Stomach smooth muscle (tissue), 2 donors: ENCODE data around the gene PTPRJ.
"Not testable (repeated sequence)": the region's sequence is repeated elsewhere in the genome, so short reads cannot be mapped to it uniquely, and the experiment has no call there.

Experiments used
- H3K27ac ChIP-seq: one replicate; pipeline ENCODE4 v1.7.0; 2013; ENCODE audit warnings: mild to moderate bottlenecking, low read length, inconsistent platforms
- H3K27me3 ChIP-seq, 2 donors: one replicate each; pipeline ENCODE4 v1.7.0; 2013; ENCODE audit warnings: low read length in 2 of 2; ENCODE audit not compliant: insufficient read depth in 2 of 2, control insufficient read depth in 1 of 2
- H3K36me3 ChIP-seq, 2 donors: one replicate each; pipeline ENCODE4 v1.7.0; 2013; ENCODE audit warnings: low read length in 2 of 2; ENCODE audit not compliant: control insufficient read depth in 2 of 2, insufficient read depth in 2 of 2
- H3K4me1 ChIP-seq: one replicate; pipeline ENCODE4 v1.7.0; 2013; ENCODE audit warnings: low read length; ENCODE audit not compliant: control insufficient read depth, insufficient read depth
- H3K4me3 ChIP-seq, 2 donors: one replicate each; pipeline ENCODE4 v1.7.0; 2013; ENCODE audit warnings: low read length in 2 of 2
- H3K9ac ChIP-seq, 2 donors: one replicate each; pipeline ENCODE4 v1.7.0; 2013; ENCODE audit warnings: low read length in 2 of 2, mild to moderate bottlenecking in 1 of 2
- H3K9me3 ChIP-seq, 2 donors: one replicate each; pipeline ENCODE4 v1.7.0; 2013; ENCODE audit warnings: low read length in 2 of 2; ENCODE audit not compliant: control insufficient read depth in 2 of 2
- donor health status: healthy.
- donor health status: Pancreatic carcinoma.

PTPRJ gene

GRCh38 chr11:47980088-47980906 lies at the start of gene PTPRJ:
PTPRJ (plus strand) TSS chr11:47980559; CDS start chr11:47980913, 354 bp downstream.
- Histone ChIP-seq H3K36me3 (no peaks in the 10 kb centered on the region), H3K4me3 (peak within 1 kb of the TSS; percentile 53 to 70), H3K4me1 (peaks cover 14% of the 10 kb centered on the region), H3K27me3 (no peaks in the 10 kb centered on the region), H3K9ac (peak within 1 kb of the TSS; percentile 50 to 69), H3K27ac (peak within 1 kb of the TSS; percentile 18), H3K9me3 (no peaks in the 10 kb centered on the region)

- Histone ChIP-seq H3K9me3 (no peaks in the 10 kb centered on the region), H3K36me3 (no peaks in the 10 kb centered on the region), H3K27me3 (no peaks in the 10 kb centered on the region), H3K27ac (no peak overlapping the region), H3K4me1 (no peaks in the 10 kb centered on the region), H3K4me3 (no peak overlapping the region), H3K9ac (no peak overlapping the region)
These were observed 47.8 kb upstream of the PTPRJ start for GRCh38 chr11:47932544-47932943.

GRCh38 chr11:47933797-47934196 lies 46.6 kb upstream of the PTPRJ start:
- not testable (repeated sequence) for H3K9me3 ChIP-seq, H3K36me3 ChIP-seq, H3K27ac ChIP-seq, H3K4me3 ChIP-seq, H3K9ac ChIP-seq, H3K4me1 ChIP-seq, H3K27me3 ChIP-seq

GRCh38 chr11:47938791-47939560 lies 41.4 kb upstream of the PTPRJ start:
- H3K9me3 ChIP-seq, result no peaks in the 10 kb centered on the region
- no peak overlapping the region for H3K9ac ChIP-seq
- no peaks in the 10 kb centered on the region for H3K36me3 ChIP-seq
- H3K27me3 ChIP-seq, result no peaks in the 10 kb centered on the region
- no peaks in the 10 kb centered on the region for H3K4me1 ChIP-seq
- H3K4me3 ChIP-seq, result no peak overlapping the region
- no peak overlapping the region for H3K27ac ChIP-seq

- H3K27me3 ChIP-seq, result no peaks in the 10 kb centered on the region
- no peaks in the 10 kb centered on the region for H3K36me3 ChIP-seq
- H3K27ac ChIP-seq, result no peak overlapping the region
- H3K4me3 ChIP-seq, result no peak overlapping the region
- no peak overlapping the region for H3K9ac ChIP-seq
- no peaks in the 10 kb centered on the region for H3K4me1 ChIP-seq
- H3K9me3 ChIP-seq, result no peaks in the 10 kb centered on the region
These were observed 39.3 kb upstream of the PTPRJ start for GRCh38 chr11:47940904-47941649.

- Histone ChIP-seq H3K27ac (no peak overlapping the region), H3K36me3 (no peaks in the 10 kb centered on the region), H3K27me3 (no peaks in the 10 kb centered on the region), H3K9me3 (no peaks in the 10 kb centered on the region), H3K4me1 (peaks cover 4% of the 10 kb centered on the region), H3K9ac (no peak overlapping the region), H3K4me3 (no peak overlapping the region)
These were observed 38.3 kb upstream of the PTPRJ start for GRCh38 chr11:47941907-47942558.

- Histone ChIP-seq H3K9me3 (no peaks in the 10 kb centered on the region), H3K4me3 (no peak overlapping the region), H3K27ac (no peak overlapping the region), H3K9ac (no peak overlapping the region), H3K36me3 (no peaks in the 10 kb centered on the region), H3K27me3 (no peaks in the 10 kb centered on the region), H3K4me1 (peaks cover 9% of the 10 kb centered on the region)
These were observed 36.4 kb upstream of the PTPRJ start for GRCh38 chr11:47943721-47944586.

GRCh38 chr11:47944632-47945031 lies 35.7 kb upstream of the PTPRJ start:
- peaks cover 9% of the 10 kb centered on the region for H3K4me1 ChIP-seq
- no peaks in the 10 kb centered on the region for H3K36me3 ChIP-seq
- H3K27me3 ChIP-seq, result no peaks in the 10 kb centered on the region
- H3K27ac ChIP-seq, result no peak overlapping the region
- no peak overlapping the region for H3K9ac ChIP-seq
- no peak overlapping the region for H3K4me3 ChIP-seq
- H3K9me3 ChIP-seq, result no peaks in the 10 kb centered on the region

GRCh38 chr11:47946682-47947559 lies 33.4 kb upstream of the PTPRJ start:
- Histone ChIP-seq H3K27me3 (no peaks in the 10 kb centered on the region), H3K4me1 (peaks cover 9% of the 10 kb centered on the region), H3K27ac (peak overlapping the region; percentile 55), H3K36me3 (no peaks in the 10 kb centered on the region), H3K4me3 (no peak overlapping the region), H3K9me3 (no peaks in the 10 kb centered on the region), H3K9ac (no peak overlapping the region)
